Measurements from ENCODE around the gene INAFM1.

INAFM1 gene

GRCh38 chr19:47230054-47230920 lies 44.4 kb upstream of the INAFM1 start:
- H2AFZ ChIP-seq (ENCODE audit: low read depth): peak overlapping the region; percentile 54; the same call in 1 of the 2 replicates
- H3K4me3 ChIP-seq (IDR thresholded peaks at IDR 0.05; ENCODE audit: insufficient read depth, low read depth, low read length): no peak overlapping the region
- peak overlapping the region; percentile 97 for H3K4me2 ChIP-seq
- peak; percentile 71 for TF ChIP-seq CTCF (conservative IDR thresholded peaks at IDR 0.05; ENCODE audit: low read depth, low read length)
- H4K20me1 ChIP-seq (ENCODE audit: insufficient read depth): no peaks in the 10 kb centered on the region
- peaks cover 47% of the 10 kb centered on the region for H3K4me1 ChIP-seq (ENCODE audit: low read depth, poor library complexity, severe bottlenecking)
- H3K27ac ChIP-seq: peak overlapping the region; percentile 44; the same call in 1 of the 2 replicates
- peaks cover 6% of the 10 kb centered on the region; the same call in 1 of the 2 replicates for H3K27me3 ChIP-seq (ENCODE audit: insufficient read depth, low read depth)
- no peaks in the 10 kb centered on the region for H3K36me3 ChIP-seq (ENCODE audit: insufficient read depth)
- H3K9ac ChIP-seq: peak overlapping the region; percentile 44; the same call in 1 of the 2 replicates
- no peaks in the 10 kb centered on the region for H3K79me2 ChIP-seq (ENCODE audit: insufficient read depth, low read depth)

- H3K36me3 ChIP-seq (ENCODE audit: insufficient read depth): no peaks in the 10 kb centered on the region
- peak within 1 kb of the TSS; percentile 79; the same call in 1 of the 2 replicates for H2AFZ ChIP-seq (ENCODE audit: low read depth)
- peaks cover 42% of the 10 kb centered on the region for H3K4me1 ChIP-seq (ENCODE audit: low read depth, poor library complexity, severe bottlenecking)
- TF ChIP-seq CTCF (conservative IDR thresholded peaks at IDR 0.05; ENCODE audit: low read depth, low read length): no peak
- H3K9ac ChIP-seq: peak within 1 kb of the TSS; percentile 44; the same call in 1 of the 2 replicates
- no peaks in the 10 kb centered on the region for H4K20me1 ChIP-seq (ENCODE audit: insufficient read depth)
- H3K27ac ChIP-seq: peak within 1 kb of the TSS; percentile 44; the same call in 1 of the 2 replicates
- H3K79me2 ChIP-seq (ENCODE audit: insufficient read depth, low read depth): no peaks in the 10 kb centered on the region
- H3K4me3 ChIP-seq (IDR thresholded peaks at IDR 0.05; ENCODE audit: insufficient read depth, low read depth, low read length): no peak within 1 kb of the TSS
- peaks cover 6% of the 10 kb centered on the region; the same call in 1 of the 2 replicates for H3K27me3 ChIP-seq (ENCODE audit: insufficient read depth, low read depth)
- peak within 1 kb of the TSS; percentile 97 for H3K4me2 ChIP-seq
These were observed 43.8 kb upstream of the INAFM1 start, which contains the start of gene BBC3 for GRCh38 chr19:47230921-47231214. Gene BBC3 (minus strand): TSS chr19:47231199. CDS start chr19:47228431, 2,768 bp downstream.

- Histone ChIP-seq H3K79me2 (ENCODE audit: insufficient read depth, low read depth) (no peaks in the 10 kb centered on the region), H3K27me3 (ENCODE audit: insufficient read depth, low read depth) (peaks cover 6% of the 10 kb centered on the region; the same call in 1 of the 2 replicates), H3K36me3 (ENCODE audit: insufficient read depth) (no peaks in the 10 kb centered on the region), H3K27ac (no peak overlapping the region), H2AFZ (ENCODE audit: low read depth) (peak overlapping the region; percentile 79; the same call in 1 of the 2 replicates), H3K4me1 (ENCODE audit: low read depth, poor library complexity, severe bottlenecking) (peaks cover 41% of the 10 kb centered on the region), H4K20me1 (ENCODE audit: insufficient read depth) (no peaks in the 10 kb centered on the region), H3K4me2 (peak overlapping the region; percentile 87), H3K4me3 (IDR thresholded peaks at IDR 0.05; ENCODE audit: insufficient read depth, low read depth, low read length) (no peak overlapping the region), H3K9ac (no peak overlapping the region; the same call in 1 of the 2 replicates)
- no peak for TF ChIP-seq CTCF (conservative IDR thresholded peaks at IDR 0.05; ENCODE audit: low read depth, low read length)
These were observed 43.2 kb upstream of the INAFM1 start for GRCh38 chr19:47231215-47232054.

- H3K4me3 ChIP-seq (IDR thresholded peaks at IDR 0.05; ENCODE audit: insufficient read depth, low read depth, low read length): no peak overlapping the region
- H3K79me2 ChIP-seq (ENCODE audit: insufficient read depth, low read depth): no peaks in the 10 kb centered on the region
- H3K27me3 ChIP-seq (ENCODE audit: insufficient read depth, low read depth): peaks cover 6% of the 10 kb centered on the region; the same call in 1 of the 2 replicates
- no peak for TF ChIP-seq CTCF (conservative IDR thresholded peaks at IDR 0.05; ENCODE audit: low read depth, low read length)
- H3K27ac ChIP-seq: no peak overlapping the region
- no peaks in the 10 kb centered on the region for H4K20me1 ChIP-seq (ENCODE audit: insufficient read depth)
- H3K36me3 ChIP-seq (ENCODE audit: insufficient read depth): no peaks in the 10 kb centered on the region
- no peak overlapping the region for H3K4me2 ChIP-seq
- no peak overlapping the region for H3K9ac ChIP-seq
- H3K4me1 ChIP-seq (ENCODE audit: low read depth, poor library complexity, severe bottlenecking): peaks cover 36% of the 10 kb centered on the region
- no peak overlapping the region for H2AFZ ChIP-seq (ENCODE audit: low read depth)
These were observed 42.1 kb upstream of the INAFM1 start for GRCh38 chr19:47232422-47233211.
